H1 (cell line): ENCODE data around the gene CYTIP.

Experiments
- CHD2 ChIP-seq: IDR thresholded peaks from 2 replicates; pipeline ENCODE4 v1.6.1; 2012; ENCODE audit warnings: low read length, improper control_type of control experiment
- CTCF ChIP-seq, 3 experiments: IDR thresholded peaks; 1 replicate in 2 of 3; 2 replicates in 1 of 3; pipeline versions ENCODE4 v1.5.1 to v1.6.1; 2011; ENCODE audit warnings: low read length in 3 of 3, mild to moderate bottlenecking in 3 of 3, inconsistent platforms in 2 of 3, low read depth in 1 of 3, moderate library complexity in 1 of 3; ENCODE audit not compliant: insufficient read depth in 1 of 3; ENCODE audit errors: control extremely low read depth in 1 of 3
- POLR2A ChIP-seq, 2 experiments: IDR thresholded peaks; 1 replicate in 1 of 2; 2 replicates in 1 of 2; pipeline ENCODE4 v1.6.1; 2011; ENCODE audit warnings: low read depth in 2 of 2, low read length in 2 of 2, mild to moderate bottlenecking in 2 of 2; ENCODE audit errors: control extremely low read depth in 1 of 2

DNA sequence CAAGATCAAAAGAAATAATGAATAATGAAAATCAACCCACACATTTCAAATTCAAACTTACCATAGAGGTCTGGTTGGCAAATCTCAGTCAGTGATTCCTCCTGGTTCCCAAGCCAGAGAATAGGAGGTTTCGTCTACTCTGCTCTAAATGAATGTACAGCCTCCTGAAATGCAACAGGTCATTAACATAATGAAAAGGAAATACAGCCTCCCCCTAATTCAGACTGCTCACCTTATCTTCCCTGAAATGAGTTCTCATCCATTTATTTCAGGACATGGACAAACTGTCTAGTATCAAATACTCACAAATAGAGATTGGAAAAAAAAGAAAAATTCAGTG is 43.4 kb upstream of the CYTIP start:
- TF ChIP-seq POLR2A (IDR thresholded peaks at IDR 0.05; ENCODE audit: control extremely low read depth in 1 of 2, low read depth in 2 of 2, low read length in 2 of 2) = no peak
- no peak for TF ChIP-seq CHD2
- TF ChIP-seq CTCF (IDR thresholded peaks at IDR 0.05; ENCODE audit: control extremely low read depth in 1 of 3, insufficient read depth in 1 of 3, low read depth in 1 of 3, low read length in 3 of 3) = no peak
